ENCODE measurements around the gene UBE2J2. TPM values are rescaled to one million over a fixed set of nuclear protein-coding genes. Genes with fewer than 3 reads are reported as not detected.

UBE2J2 gene
- total and polyA plus RNA-seq, 3 donors from 2014 or later = 133 to 203 (median 139) TPM

DNA sequence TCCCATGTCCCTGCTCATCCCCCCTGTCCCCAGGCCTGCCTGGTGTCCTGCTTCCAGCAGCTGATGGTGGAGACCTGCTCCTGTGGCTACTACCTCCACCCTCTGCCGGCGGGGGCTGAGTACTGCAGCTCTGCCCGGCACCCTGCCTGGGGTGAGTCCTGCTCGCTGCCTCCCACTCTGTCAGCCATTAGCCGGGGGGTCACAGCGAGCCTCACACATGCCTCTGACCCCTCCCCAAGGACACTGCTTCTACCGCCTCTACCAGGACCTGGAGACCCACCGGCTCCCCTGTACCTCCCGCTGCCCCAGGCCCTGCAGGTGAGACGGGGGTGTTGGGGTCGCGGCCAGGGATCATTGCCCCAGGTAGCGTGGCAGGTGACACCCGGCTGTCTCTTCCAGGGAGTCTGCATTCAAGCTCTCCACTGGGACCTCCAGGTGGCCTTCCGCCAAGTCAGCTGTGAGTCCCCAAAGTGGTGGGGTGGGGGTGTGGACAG is 16.6 kb upstream of the UBE2J2 start:
- Histone ChIP-seq H3K36me3 (ENCODE audit: low read depth, missing control alignments) (no peaks in the 10 kb centered on the region), H3K27ac (no peak overlapping the region), H3K4me3 (no peak overlapping the region), H3K27me3 (no peaks in the 10 kb centered on the region), H3K4me1 (peaks cover 11% of the 10 kb centered on the region), H3K9me3 (no peaks in the 10 kb centered on the region)
- 77 to 100% methylated on average over 4 to 15 of the region's 15 CpGs for WGBS, 2 donors
- no peak for TF ChIP-seq POLR2A (IDR thresholded peaks at IDR 0.05)
- TF ChIP-seq, protein P1, sequence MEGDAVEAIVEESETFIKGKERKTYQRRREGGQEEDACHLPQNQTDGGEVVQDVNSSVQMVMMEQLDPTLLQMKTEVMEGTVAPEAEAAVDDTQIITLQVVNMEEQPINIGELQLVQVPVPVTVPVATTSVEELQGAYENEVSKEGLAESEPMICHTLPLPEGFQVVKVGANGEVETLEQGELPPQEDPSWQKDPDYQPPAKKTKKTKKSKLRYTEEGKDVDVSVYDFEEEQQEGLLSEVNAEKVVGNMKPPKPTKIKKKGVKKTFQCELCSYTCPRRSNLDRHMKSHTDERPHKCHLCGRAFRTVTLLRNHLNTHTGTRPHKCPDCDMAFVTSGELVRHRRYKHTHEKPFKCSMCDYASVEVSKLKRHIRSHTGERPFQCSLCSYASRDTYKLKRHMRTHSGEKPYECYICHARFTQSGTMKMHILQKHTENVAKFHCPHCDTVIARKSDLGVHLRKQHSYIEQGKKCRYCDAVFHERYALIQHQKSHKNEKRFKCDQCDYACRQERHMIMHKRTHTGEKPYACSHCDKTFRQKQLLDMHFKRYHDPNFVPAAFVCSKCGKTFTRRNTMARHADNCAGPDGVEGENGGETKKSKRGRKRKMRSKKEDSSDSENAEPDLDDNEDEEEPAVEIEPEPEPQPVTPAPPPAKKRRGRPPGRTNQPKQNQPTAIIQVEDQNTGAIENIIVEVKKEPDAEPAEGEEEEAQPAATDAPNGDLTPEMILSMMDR (IDR thresholded peaks at IDR 0.05) = peak; percentile 42 to 44 (median 43)
- peak; percentile 69 for DNase-seq
- intact Hi-C loops (cut with DNase I; ENCODE audit: low total_unique reads) = no loop called here

DNA sequence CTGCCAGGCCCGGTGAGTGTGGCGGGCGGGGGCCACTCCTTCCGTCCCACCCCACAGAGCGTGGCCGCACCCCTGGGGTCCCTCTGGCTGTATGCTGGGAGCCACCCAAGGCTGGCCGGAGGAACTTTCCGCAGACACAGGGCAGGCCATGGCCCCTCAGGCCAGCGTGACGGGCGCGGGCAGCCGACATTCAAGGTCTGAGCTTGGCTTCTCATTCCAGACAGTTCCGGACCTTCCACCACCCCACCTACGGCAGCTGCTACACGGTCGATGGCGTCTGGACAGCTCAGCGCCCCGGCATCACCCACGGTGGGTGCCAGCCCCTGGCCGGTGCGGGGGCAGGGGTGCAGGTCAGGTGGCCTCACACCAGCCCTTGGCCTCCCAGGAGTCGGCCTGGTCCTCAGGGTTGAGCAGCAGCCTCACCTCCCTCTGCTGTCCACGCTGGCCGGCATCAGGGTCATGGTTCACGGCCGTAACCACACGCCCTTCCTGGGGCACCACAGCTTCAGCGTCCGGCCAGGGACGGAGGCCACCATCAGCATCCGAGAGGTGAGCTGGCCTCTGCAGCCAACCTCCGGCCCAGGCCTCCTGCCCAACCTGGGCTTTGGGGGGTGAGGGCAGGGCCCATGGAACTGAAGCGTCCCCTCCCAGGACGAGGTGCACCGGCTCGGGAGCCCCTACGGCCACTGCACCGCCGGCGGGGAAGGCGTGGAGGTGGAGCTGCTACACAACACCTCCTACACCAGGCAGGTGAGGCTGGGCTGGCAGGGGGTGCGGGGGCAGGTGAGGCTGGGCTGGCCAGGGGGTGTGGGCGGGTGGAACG is 13.8 kb upstream of the UBE2J2 start:
- intact Hi-C loops (cut with DNase I; ENCODE audit: low total_unique reads) = no loop called here
- Histone ChIP-seq H3K27ac (no peak overlapping the region), H3K4me1 (peaks cover 11% of the 10 kb centered on the region), H3K27me3 (no peaks in the 10 kb centered on the region), H3K36me3 (ENCODE audit: low read depth, missing control alignments) (no peaks in the 10 kb centered on the region), H3K4me3 (no peak overlapping the region), H3K9me3 (no peaks in the 10 kb centered on the region)
- no peak for TF ChIP-seq POLR2A (IDR thresholded peaks at IDR 0.05)
- TF ChIP-seq, protein P1 (IDR thresholded peaks at IDR 0.05) = no peak
- WGBS, 2 donors = 85 to 90% methylated on average over 10 to 45 of the region's 46 CpGs
- DNase-seq = no peak

DNA sequence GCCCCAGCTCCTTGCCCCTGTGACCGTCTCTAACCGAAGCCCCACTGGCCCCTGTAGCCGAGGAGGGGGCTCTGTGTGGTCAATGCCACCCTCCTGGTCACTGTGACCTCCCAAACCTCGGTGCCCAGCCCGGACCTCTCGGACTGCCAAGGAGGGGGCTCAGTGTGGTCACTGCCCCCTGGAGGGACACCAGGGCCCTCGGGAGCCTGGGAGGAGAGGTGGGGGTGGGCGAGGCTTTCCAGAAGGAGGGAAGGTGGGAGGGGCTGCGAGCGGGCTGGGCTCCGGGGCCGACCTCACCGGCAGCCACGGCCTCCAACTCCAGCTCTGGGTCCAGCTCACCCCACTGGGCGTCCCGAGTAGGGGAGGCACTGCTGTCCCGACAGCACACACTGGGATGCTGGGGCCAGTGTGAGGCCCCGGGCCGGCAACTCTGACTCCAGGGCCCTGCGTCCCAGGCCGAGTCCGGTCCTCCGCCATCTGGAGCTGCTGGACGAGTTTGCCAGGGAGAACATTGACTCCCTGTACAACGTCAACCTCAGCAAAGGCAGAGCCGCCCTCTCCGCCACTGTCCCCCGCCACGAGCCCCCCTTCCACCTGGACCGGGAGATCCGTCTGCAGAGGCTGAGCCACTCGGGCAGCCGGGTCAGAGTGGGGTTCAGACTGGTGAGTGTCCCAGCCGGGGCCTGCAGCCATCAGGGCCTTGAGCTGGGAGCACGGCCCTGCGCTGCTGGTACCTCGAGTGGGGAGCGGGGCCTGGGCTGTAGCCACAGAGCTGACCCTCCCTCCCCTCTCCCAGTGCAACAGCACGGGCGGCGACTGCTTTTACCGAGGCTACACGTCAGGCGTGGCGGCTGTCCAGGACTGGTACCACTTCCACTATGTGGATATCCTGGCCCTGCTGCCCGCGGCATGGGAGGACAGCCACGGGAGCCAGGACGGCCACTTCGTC is 12.9 kb upstream of the UBE2J2 start:
- no peaks in the 10 kb centered on the region for H3K36me3 ChIP-seq (ENCODE audit: low read depth, missing control alignments)
- intact Hi-C loops (cut with DNase I; ENCODE audit: low total_unique reads) = no loop called here
- peaks cover 18% of the 10 kb centered on the region for H3K4me1 ChIP-seq
- no peaks in the 10 kb centered on the region for H3K27me3 ChIP-seq
- no peak overlapping the region for H3K27ac ChIP-seq
- H3K9me3 ChIP-seq = no peaks in the 10 kb centered on the region
- TF ChIP-seq, protein P1 (IDR thresholded peaks at IDR 0.05) = no peak
- no peak for TF ChIP-seq POLR2A (IDR thresholded peaks at IDR 0.05)
- WGBS, 2 donors = 73 to 93% methylated on average over 3 to 49 of the region's 50 CpGs
- DNase-seq = no peak
- H3K4me3 ChIP-seq = no peak overlapping the region

DNA sequence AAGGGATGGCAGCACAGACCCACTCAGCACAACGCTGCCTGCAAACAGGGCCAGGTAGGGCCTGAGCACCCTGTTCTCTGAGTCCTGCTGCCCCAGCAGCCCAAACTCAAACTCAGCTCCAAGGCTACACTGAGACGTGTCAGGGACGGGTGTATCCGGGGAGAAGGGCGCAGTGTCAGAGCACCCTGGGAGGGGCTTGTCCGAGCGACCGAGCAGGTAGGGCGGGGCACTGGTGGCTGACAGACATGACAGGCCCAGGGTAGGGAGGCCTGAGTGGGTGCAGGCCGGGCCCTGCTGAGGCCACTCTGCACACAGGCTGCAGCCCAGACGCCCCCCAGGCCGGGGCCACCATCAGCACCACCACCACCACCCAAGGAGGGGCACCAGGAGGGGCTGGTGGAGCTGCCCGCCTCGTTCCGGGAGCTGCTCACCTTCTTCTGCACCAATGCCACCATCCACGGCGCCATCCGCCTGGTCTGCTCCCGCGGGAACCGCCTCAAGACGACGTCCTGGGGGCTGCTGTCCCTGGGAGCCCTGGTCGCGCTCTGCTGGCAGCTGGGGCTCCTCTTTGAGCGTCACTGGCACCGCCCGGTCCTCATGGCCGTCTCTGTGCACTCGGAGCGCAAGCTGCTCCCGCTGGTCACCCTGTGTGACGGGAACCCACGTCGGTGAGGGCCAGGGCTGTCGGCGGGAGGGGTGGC is 12.1 kb upstream of the UBE2J2 start:
- H3K27me3 ChIP-seq = no peaks in the 10 kb centered on the region
- intact Hi-C loops (cut with DNase I; ENCODE audit: low total_unique reads) = no loop called here
- H3K9me3 ChIP-seq = no peaks in the 10 kb centered on the region
- 76% methylated on average over 33 of the region's 37 CpGs; no CpG with 5 or more reads in 1 of the 2 donors for WGBS, 2 donors
- TF ChIP-seq, protein P1 (IDR thresholded peaks at IDR 0.05) = no peak
- TF ChIP-seq POLR2A (IDR thresholded peaks at IDR 0.05) = no peak
- no peak for DNase-seq
- H3K4me1 ChIP-seq = peaks cover 14% of the 10 kb centered on the region
- H3K27ac ChIP-seq = no peak overlapping the region
- H3K4me3 ChIP-seq = no peak overlapping the region
- H3K36me3 ChIP-seq (ENCODE audit: low read depth, missing control alignments) = no peaks in the 10 kb centered on the region

Measured in testis (tissue), 3 donors.